ENCODE results near the gene AIG1.
"Not testable (repeated sequence)": the region's sequence is repeated elsewhere in the genome, so short reads cannot be mapped to it uniquely, and the experiment has no call there.

AIG1 gene

DNA sequence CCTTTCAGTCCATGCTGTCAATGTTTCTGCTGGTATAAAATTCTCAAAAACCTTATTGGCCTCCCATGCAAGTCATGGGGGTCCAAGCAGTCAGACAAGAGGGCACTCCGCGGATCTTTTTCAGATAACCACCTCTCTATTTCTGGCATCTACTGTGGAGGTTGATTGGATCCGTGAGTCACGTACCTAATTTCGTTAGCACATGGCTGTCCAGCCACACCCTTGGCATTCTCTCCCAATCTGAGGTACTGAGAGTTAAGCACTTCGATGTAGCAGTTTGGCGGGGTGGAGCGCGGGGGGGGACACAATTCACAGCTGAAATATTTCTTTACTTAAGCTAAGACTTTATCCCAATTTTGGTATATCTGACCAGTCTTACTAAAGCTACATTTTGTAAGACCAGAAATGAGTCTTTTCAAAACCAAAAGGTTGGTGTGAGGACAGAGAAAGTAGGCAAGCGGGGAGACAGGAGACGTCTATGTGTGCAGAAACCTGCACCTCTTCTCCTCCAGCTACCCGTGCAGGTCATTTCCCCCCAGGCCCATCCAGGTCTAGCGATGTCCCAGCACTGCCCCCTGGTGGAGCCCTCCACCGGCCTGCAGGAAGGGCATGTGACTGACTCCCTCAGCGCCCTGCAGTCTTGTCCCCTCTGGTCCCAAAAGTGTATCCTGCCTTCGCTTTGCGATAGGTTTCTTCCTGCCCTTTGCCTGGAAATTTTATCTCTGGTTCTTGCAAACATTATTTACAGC lies 276.7 kb downstream of the AIG1 start:
- peak; percentile 73 to 78 for ATAC-seq (replicated peaks)
- no peaks in the 10 kb centered on the region for H3K27me3 Mint-ChIP-seq
- peaks cover 0 to 3% of the 10 kb centered on the region in 2 donors for H3K9me3 Mint-ChIP-seq
- no peaks in the 10 kb centered on the region for H3K4me1 Mint-ChIP-seq
- no peak overlapping the region for H3K27ac Mint-ChIP-seq
- peaks cover 0 to 8% of the 10 kb centered on the region in 2 donors for H3K36me3 Mint-ChIP-seq
- H3K4me3 Mint-ChIP-seq = no peak overlapping the region
- peak; percentile 12 for DNase-seq

DNA sequence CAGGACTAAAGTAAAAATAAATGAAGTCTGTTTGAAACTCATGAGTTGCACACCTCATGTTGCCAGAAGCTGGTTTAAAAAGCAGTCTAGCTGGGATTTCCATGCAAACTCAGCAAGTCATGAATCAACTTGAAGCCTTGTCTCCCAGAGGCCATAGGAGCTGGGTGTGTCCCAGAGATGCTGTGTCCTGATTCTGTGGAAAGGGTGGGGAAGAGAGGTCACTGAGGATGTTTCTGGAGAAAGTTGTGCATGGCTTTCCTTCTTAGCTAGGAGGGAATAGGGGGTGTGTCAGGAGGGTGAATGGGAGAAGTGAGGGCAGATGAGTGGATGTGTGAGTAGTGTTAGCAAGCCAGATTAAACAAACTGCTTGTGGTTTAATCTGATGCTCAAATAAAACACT lies 278.5 kb downstream of the AIG1 start:
- DNase-seq = no peak

DNA sequence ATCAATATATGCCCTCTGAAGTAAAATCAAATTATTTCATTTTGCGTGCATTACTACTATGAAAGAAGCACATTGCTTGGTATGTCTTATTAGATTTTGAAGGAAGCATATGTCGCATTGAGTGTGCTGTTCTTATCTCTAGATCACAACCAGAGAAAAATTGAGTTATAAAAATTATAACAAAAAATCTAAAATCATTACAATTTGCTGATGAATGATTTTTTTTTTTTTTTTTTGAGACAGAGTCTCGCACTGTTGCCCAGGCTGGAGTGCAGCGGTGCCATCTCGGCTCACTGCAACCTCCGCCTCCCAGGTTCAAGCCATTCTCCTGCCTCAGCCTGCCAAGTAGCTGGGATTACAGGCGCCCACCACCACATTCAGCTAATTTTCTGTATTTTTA lies 284.8 kb downstream of the AIG1 start:
- not testable (repeated sequence) for H3K36me3 Mint-ChIP-seq; ATAC-seq (replicated peaks); H3K27ac Mint-ChIP-seq; H3K4me3 Mint-ChIP-seq; DNase-seq; H3K9me3 Mint-ChIP-seq; H3K4me1 Mint-ChIP-seq; H3K27me3 Mint-ChIP-seq

More for the DNA sequence above, 278.5 kb downstream of the AIG1 start:
- Mint-ChIP-seq H3K36me3 (peaks cover 0 to 8% of the 10 kb centered on the region in 2 donors), H3K9me3 (peaks cover 0 to 5% of the 10 kb centered on the region in 2 donors), H3K4me3 (no peak overlapping the region), H3K27ac (no peak overlapping the region), H3K27me3 (no peaks in the 10 kb centered on the region), H3K4me1 (no peaks in the 10 kb centered on the region)
- no peak for ATAC-seq (replicated peaks)

DNA sequence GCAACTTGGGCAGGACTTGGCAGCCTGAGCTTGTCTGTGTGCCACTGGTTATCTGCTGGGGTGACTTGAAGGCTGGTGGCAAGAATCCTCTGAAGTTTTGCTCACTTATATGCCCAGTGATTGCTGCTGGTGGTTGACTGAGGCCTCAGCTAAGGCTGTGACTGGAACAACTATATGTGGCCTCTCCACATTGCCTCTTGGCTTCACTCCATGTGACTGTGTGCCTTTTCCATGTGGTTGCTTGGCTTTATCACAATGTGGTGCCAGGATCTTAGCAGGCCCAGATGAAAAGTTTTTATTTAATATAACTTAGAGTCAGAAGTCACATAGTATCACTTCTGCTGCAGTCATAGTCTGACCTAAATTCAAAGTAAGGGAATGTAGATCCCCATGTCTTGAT lies 285.3 kb downstream of the AIG1 start:
- DNase-seq = no peak
- no peak overlapping the region for H3K27ac Mint-ChIP-seq
- peaks cover 0 to 2% of the 10 kb centered on the region in 2 donors for H3K9me3 Mint-ChIP-seq
- no peaks in the 10 kb centered on the region for H3K4me1 Mint-ChIP-seq
- no peak overlapping the region for H3K4me3 Mint-ChIP-seq
- no peak for ATAC-seq (replicated peaks)
- no peaks in the 10 kb centered on the region for H3K36me3 Mint-ChIP-seq
- no peaks in the 10 kb centered on the region for H3K27me3 Mint-ChIP-seq

DNA sequence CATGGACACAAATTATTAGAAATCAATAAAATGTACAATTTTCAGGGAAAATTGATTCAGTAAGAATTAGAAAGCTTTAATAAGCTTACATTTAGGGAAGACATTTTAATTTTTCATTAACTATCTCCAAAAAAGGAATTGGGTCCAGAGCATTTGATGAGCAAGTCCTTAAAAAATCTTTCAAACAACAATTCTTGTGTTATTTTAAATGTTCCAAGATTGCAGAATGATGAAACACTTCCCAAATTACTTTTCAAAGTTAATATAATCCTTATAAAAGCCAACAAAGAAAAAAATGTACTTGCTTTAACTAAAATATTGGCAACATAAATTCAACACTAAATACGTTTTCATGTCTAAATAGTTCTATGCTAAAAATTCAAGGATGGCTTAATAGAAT lies 287.8 kb downstream of the AIG1 start:
- ATAC-seq (replicated peaks) (no peak), DNase-seq (no peak)
- peaks cover 0 to 10% of the 10 kb centered on the region in 2 donors for H3K9me3 Mint-ChIP-seq
- H3K27ac Mint-ChIP-seq = no peak overlapping the region
- peaks cover 0 to 7% of the 10 kb centered on the region in 2 donors for H3K36me3 Mint-ChIP-seq
- no peaks in the 10 kb centered on the region for H3K4me1 Mint-ChIP-seq
- no peaks in the 10 kb centered on the region for H3K27me3 Mint-ChIP-seq
- no peak overlapping the region for H3K4me3 Mint-ChIP-seq

DNA sequence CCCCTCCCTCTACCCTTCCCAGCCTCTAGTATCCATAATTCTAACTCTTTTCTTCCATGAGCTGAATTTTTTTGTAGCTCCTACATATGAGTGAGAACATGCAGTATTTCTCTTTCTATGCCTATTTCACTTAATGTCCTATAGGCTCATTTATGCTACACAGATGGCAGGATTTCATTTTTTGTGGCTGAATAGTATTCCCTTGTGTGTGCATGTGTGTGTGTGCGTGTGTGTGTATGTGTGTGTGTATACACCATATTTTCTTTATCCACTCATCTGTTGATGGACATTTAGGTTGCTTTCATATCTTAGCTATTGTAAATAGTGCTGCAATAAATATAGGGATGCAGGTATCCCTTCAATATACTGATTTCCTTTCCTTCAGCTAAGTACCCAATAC lies 288.8 kb downstream of the AIG1 start:
- Mint-ChIP-seq H3K36me3 (peaks cover 5 to 13% of the 10 kb centered on the region in 2 donors), H3K4me3 (no peak overlapping the region), H3K4me1 (no peaks in the 10 kb centered on the region), H3K27ac (no peak overlapping the region), H3K9me3 (peaks cover 7 to 14% of the 10 kb centered on the region in 2 donors), H3K27me3 (peaks cover 0 to 7% of the 10 kb centered on the region in 2 donors)
- DNase-seq (no peak), ATAC-seq (replicated peaks) (no peak)

DNA sequence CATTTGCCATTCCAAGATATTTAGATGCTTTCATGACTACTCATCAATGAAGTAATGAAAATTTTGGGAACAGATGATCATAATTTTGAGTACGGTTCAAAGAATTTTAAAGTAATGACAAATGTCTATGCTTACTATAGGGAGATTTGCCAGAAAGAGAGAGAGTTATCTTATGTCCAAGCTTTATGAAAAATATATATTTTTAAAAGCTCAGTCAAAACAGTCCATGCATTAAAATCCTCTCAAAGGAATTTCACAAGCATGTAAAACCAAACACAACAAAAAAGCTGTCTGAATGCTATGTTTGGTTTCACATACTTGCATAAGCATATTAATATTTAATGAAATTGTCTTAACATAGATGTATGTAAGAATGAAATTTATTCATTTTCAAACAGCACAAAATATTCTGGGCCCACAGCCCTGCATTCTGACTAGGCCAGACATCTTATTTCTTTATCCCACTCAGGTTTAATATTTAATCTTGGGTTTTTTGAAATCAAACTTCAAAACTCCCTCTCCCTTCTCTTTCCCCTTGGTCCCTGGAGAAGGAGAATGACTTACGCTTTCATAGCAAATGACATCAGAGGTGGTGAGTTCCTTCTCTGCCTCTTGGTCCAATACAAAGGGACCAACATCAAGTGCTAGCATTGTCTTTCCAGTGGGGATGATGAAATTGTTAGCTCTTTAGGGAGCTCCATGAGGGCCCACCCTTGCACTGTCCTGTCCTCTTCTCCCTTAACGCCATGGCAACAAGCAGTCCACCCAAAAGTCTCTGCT lies 295.6 kb downstream of the AIG1 start:
- no peaks in the 10 kb centered on the region for H3K4me1 Mint-ChIP-seq
- H3K27ac Mint-ChIP-seq = no peak overlapping the region
- H3K9me3 Mint-ChIP-seq = peaks cover 13 to 17% of the 10 kb centered on the region in 2 donors
- H3K27me3 Mint-ChIP-seq = peaks cover 0 to 11% of the 10 kb centered on the region in 2 donors
- ATAC-seq (replicated peaks) = no peak
- no peak overlapping the region for H3K4me3 Mint-ChIP-seq
- H3K36me3 Mint-ChIP-seq = peaks cover 5 to 17% of the 10 kb centered on the region in 2 donors
- DNase-seq = no peak

DNA sequence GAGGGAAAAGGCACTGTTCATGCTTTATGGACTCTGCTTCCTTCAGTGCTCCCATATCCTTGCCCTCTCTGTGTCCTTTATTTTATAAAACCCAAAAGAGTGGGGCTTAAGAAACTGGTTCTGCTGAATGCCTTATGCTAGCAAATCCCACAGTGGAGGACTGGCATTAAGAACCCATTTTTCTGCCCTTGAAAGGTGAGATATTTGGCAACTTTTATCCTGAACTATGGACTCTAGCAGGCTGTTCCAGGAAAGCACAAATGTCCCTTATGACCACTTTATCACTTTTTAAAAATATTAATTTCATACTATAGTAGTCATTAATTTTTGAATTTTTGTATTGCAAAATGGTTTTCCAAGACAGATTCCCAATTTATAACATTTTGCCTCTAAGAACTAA lies 296.5 kb downstream of the AIG1 start:
- no peak overlapping the region for H3K27ac Mint-ChIP-seq
- H3K4me3 Mint-ChIP-seq = no peak overlapping the region
- H3K4me1 Mint-ChIP-seq = no peaks in the 10 kb centered on the region
- ATAC-seq (replicated peaks) = no peak
- H3K36me3 Mint-ChIP-seq = peaks cover 5 to 14% of the 10 kb centered on the region in 2 donors
- DNase-seq = no peak
- peaks cover 13% of the 10 kb centered on the region in 2 donors for H3K9me3 Mint-ChIP-seq
- H3K27me3 Mint-ChIP-seq = peaks cover 4 to 11% of the 10 kb centered on the region in 2 donors

DNA sequence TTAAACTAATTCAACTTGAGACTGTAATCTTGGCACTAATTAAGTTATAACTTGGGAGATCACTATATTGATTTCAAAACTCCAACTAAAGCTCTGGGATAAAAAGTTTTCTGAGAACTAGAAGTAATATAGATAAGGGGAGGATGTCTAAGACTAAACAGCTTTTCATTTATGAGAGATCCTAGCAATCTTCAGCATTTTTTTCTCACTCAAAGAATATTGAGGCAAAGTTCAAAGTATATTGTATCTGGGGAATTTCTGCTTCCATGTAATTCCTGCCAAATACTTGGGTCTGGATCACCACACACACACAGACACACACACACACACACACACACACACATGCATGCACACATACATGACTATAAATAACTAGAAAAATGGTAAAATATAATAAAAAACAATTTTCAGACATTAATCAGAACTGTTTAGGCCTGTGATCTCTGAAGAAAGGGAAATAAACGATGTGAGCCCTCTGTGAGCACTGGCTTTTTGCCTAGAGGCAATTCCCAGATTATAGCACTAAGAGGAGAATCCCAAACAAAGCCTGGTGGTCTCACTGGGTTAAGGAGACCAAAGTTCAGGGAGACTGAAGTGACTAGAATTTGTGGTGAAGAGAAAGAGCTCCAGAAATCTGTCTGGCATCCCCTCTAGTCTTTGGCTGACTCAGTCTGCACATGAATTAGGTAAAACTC lies 297.0 kb downstream of the AIG1 start:
- H3K27me3 Mint-ChIP-seq = peaks cover 5 to 11% of the 10 kb centered on the region in 2 donors
- peaks cover 5 to 14% of the 10 kb centered on the region in 2 donors for H3K36me3 Mint-ChIP-seq
- ATAC-seq (replicated peaks) (no peak), DNase-seq (no peak)
- no peak overlapping the region for H3K27ac Mint-ChIP-seq
- H3K4me3 Mint-ChIP-seq = no peak overlapping the region
- peaks cover 11 to 13% of the 10 kb centered on the region in 2 donors for H3K9me3 Mint-ChIP-seq
- no peaks in the 10 kb centered on the region for H3K4me1 Mint-ChIP-seq

DNA sequence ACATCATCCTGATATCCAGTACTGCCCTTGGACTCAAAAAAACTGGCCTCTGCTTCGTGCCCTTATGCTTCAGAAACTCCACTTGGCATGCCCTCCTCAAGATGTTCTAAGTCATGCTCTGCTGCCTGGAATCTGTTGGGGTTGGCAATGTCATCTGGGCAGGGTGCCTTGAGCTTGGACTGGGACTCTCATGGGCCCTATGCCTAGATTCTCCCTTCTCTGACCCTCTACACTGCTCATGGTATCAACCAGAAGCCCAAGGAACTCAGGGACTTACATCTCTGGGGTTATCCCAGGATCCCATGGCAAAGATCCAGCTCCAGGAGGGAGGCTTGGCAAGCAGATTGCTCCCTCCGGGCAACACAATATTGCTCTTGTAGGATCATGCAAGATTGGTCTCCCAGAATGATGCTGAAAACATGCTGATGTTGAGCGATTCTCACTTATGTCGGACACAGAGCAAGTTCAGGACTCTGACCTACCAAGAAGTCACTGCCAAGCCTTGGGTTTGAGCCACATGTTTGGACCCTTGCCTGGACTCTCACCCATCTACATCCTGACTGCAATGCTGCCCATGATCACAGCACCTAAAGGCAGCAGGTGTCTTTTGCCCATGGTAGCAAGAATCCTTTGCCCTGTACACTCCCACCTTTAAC lies 301.0 kb downstream of the AIG1 start:
- Mint-ChIP-seq H3K9me3 (no peaks in the 10 kb centered on the region), H3K27me3 (peaks cover 2 to 5% of the 10 kb centered on the region in 2 donors), H3K4me3 (no peak overlapping the region)

DNA sequence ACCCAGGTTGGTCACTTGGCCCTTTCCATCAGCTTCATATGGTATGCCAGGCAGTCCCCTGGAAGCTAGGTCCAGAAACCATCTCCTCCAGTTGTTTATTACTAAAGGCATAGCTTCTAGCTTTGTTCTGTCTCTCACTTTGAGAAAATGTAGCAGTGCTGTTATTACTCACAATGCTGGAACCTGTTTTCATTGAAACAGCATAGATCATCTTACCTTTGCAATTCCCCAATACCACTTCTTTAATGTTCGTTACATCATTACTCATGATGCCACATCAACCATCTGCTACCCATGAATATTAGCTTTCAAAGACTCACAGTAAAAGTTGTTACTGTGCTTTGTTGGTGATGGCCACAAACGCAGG lies 301.5 kb downstream of the AIG1 start:
- Mint-ChIP-seq H3K4me3 (no peak overlapping the region), H3K9me3 (no peaks in the 10 kb centered on the region), H3K27me3 (peaks cover 0 to 5% of the 10 kb centered on the region in 2 donors), H3K4me1 (no peaks in the 10 kb centered on the region), H3K36me3 (no peaks in the 10 kb centered on the region), H3K27ac (no peak overlapping the region)
- DNase-seq (no peak), ATAC-seq (replicated peaks) (no peak)

More for the DNA sequence above, 301.0 kb downstream of the AIG1 start:
- H3K4me1 Mint-ChIP-seq = no peaks in the 10 kb centered on the region
- no peaks in the 10 kb centered on the region for H3K36me3 Mint-ChIP-seq
- ATAC-seq (replicated peaks) (no peak), DNase-seq (no peak)
- H3K27ac Mint-ChIP-seq = no peak overlapping the region

DNA sequence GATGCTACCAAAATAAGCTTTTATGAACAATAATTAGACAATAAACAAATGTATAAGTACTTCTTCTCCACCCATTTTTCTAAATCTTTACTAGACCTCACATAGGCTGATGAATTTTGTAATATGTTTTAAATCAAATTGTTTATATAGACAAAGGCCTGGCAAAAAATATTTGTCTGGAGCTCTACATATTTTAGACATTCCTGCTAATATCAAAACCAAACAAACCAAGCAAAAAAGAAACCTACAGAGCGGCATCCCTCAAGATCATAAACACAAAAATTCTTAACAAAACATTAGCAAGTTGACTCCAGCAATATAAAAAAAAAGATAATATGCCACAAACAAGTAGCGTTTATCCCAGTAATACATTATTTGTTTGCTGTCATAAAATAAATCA lies 302.6 kb downstream of the AIG1 start:
- no peak overlapping the region for H3K27ac Mint-ChIP-seq
- H3K36me3 Mint-ChIP-seq = no peaks in the 10 kb centered on the region
- H3K4me3 Mint-ChIP-seq = no peak overlapping the region
- H3K27me3 Mint-ChIP-seq = peaks cover 0 to 5% of the 10 kb centered on the region in 2 donors
- H3K9me3 Mint-ChIP-seq = no peaks in the 10 kb centered on the region
- DNase-seq (no peak), ATAC-seq (replicated peaks) (no peak)
- H3K4me1 Mint-ChIP-seq = peaks cover 0 to under 1% of the 10 kb centered on the region in 2 donors

DNA sequence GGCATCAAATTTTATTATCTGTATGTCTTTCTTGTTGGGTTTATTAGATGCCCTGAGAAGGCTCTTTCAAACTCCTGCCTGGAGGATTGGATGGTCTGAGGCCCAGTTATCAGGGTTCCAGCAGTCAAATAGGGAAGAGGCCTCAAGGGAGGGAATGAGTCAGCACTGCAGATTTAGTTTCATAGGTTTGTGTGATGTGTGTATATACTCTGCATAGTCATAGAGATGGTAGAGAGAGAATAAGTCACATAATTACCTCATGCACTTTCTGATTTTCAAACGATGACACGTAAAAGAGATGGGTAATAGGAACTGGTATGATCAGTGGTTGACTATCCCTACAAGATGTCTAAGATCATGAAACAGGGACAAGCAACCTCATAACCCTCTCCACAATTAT lies 307.7 kb downstream of the AIG1 start:
- DNase-seq (no peak), ATAC-seq (replicated peaks) (peak; percentile 44 to 77)
- no peaks in the 10 kb centered on the region for H3K36me3 Mint-ChIP-seq
- peaks cover 0 to 3% of the 10 kb centered on the region in 2 donors for H3K4me1 Mint-ChIP-seq
- no peaks in the 10 kb centered on the region for H3K9me3 Mint-ChIP-seq
- no peak overlapping the region for H3K27ac Mint-ChIP-seq
- no peak overlapping the region for H3K4me3 Mint-ChIP-seq
- H3K27me3 Mint-ChIP-seq = no peaks in the 10 kb centered on the region

DNA sequence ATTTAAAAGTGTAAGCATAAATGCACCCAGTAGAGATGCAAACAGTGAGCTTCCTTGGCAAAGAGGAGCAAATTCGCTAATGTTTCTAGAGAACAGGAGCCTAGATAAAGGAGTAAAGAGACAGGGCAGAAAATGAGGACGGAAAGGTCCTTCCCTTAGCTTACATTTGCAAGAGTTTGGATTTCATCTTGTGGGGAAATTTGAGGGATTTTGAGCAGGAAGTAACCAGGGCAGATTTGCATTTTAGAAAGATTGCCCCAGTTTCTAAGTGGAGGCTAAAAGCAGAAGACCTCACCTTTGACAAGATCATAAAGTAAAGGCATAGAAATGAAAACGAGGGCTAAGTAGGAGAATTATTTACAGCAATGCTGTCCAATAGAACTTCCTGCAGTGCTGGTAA lies 309.3 kb downstream of the AIG1 start:
- Mint-ChIP-seq H3K27ac (no peak overlapping the region), H3K36me3 (no peaks in the 10 kb centered on the region), H3K9me3 (no peaks in the 10 kb centered on the region), H3K4me1 (peaks cover 0 to 3% of the 10 kb centered on the region in 2 donors), H3K27me3 (no peaks in the 10 kb centered on the region), H3K4me3 (no peak overlapping the region)
- ATAC-seq (replicated peaks) = no peak
- no peak for DNase-seq
